ENCODE data around the gene MSL2. TPM values are rescaled to one million over a fixed set of nuclear protein-coding genes. Genes with fewer than 3 reads are reported as not detected.
"Not testable (repeated sequence)": the region's sequence is repeated elsewhere in the genome, so short reads cannot be mapped to it uniquely, and the experiment has no call there.

The MSL2 gene
- total RNA-seq, 2 experiments from 2014 or later, result 36.4 to 38.5 TPM

DNA sequence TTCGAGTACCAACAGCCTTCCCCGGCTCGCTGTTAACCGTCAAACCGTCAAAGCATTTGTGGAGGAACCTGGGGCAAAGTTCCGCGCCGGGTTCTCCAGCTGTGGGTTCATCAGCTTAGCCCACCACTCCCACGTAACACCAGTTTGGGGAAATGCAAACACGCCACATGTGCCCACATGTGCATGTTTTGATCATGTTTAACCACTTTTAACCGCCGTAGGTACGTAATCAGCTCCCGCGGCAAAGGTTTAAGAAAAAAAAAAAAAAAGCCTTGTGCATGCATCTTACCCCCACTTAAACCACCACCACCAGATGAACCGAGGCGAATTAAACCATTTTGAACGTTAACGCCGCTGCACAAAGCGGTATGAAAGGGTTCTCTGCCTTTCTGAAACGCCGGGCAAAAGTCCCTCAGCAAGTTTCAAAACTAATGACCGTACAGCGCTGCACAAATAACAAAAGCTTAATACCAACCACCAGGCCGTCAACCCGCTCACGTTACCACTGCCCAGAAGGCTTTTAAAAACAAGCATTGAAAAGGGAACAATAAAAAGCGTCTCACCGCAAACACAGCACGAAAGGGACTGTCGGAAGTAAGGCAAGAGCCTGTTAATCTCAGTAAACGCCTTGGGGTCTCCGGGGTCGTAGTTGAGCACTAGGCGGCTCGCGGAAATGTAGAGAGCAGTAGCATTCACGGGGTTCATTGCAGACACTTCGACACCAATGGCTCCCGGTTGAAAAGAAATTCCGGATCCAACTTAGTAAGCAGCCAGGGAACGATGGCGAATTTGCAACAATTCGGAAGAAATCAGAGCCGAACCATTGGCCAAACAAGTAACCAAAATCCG, 1.5 kb downstream of the MSL2 start:
- ChIA-PET CTCF (interaction anchor here (0.7 to 2.1 kb wide), 5 partner anchors 12 to 558 kb away, joined by 3 to 12 read pairs (median 3); partner anchors contain the start of genes PCCB and STAG1), POLR2A (interaction anchor here (0.7 to 2.0 kb wide), 6 partner anchors 12 to 667 kb away, joined by 3 to 10 read pairs (median 4); partner anchors contain the start of genes NCK1 and STAG1)

DNA sequence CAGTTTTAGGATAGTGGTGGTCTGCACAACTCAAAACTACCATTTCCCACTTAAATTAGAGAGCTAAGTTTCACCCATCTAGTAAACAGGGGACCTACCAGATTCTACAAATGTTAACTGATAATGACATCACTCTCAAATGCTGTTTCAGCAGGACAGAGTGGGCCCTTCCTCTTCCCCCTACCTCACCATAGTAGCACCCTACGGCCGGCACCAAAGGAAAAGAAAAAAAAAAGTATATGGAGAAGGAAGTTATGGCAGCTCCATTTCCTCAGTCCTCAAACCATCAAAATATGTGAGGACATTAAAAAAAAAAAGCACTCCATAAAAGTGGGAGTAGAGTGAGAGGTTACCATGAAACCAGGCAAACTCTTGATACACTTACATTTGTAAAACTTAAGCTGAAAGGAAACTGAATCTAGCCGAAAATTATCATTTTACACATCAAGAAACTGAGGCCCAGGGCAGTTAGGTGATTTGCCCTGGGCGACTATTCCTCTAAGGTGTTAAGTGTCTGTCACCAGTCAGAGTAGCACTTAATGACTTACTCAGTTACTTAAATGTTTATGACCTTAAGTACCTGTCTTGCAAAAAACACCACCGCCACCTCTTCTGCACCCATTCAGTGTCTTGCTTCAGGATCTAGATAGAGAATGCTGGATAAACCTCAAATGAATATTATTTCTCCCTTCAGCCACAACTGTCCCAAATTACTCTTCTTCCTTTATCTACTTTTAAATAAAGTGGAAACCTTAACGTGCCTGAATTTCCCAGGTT, 2.7 kb downstream of the MSL2 start:
- ChIA-PET POLR2A (interaction anchor here (1.0 to 2.0 kb wide), 4 partner anchors 11 to 668 kb away, joined by 3 to 10 read pairs (median 6); partner anchors contain the start of genes NCK1 and STAG1), CTCF (interaction anchor here (1.6 kb wide), 1 partner anchor 15 kb away, joined by 3 read pairs; no protein-coding TSS in a partner anchor)

DNA sequence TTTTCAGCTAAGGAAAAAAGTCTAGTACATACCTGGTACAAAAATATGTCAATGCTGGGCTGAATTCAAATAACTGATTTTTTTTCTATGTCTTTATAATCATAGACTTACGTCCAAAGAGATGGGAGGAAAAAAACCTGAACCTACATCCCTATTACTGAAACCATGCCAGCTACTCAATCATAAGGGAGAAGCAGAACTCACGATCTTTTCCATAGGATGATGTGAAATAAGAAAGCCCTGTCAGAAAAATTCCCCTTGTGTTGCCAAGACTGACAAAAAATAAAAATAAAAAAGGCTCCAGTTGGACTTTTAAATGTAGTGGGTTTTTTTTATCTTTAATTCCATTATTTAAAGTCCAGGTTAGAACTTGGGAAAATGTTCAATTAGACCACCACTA, 3.3 kb downstream of the MSL2 start:
- ChIA-PET CTCF (interaction anchor here (1.6 kb wide), 1 partner anchor 14 kb away, joined by 3 read pairs; no protein-coding TSS in a partner anchor), POLR2A (interaction anchor here (1.6 kb wide), 1 partner anchor 11 kb away, joined by 3 read pairs; no protein-coding TSS in a partner anchor)

DNA sequence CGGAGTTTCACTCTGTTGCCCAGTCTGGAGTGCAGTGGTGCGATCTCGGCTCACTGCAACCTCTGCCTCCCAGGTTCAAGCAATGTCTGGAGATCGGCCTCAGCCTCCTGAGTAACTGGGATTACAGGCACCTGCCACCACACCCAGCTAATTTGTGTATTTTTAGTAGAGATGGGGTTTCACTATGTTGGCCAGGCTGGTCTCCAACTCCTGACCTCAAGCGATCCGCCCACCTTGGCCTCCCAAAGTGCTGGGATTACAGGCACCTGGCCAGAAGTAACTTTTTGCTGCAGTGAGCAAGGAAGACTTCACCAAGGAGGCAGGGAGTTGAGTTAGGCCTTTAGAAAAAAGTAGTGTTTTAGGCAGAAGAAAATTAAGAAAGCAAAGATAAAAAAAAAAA, 3.9 kb downstream of the MSL2 start:
- CTCF ChIA-PET, result not testable (repeated sequence)
- POLR2A ChIA-PET, result interaction anchor here (1.6 kb wide), 1 partner anchor 11 kb away, joined by 3 read pairs; no protein-coding TSS in a partner anchor

DNA sequence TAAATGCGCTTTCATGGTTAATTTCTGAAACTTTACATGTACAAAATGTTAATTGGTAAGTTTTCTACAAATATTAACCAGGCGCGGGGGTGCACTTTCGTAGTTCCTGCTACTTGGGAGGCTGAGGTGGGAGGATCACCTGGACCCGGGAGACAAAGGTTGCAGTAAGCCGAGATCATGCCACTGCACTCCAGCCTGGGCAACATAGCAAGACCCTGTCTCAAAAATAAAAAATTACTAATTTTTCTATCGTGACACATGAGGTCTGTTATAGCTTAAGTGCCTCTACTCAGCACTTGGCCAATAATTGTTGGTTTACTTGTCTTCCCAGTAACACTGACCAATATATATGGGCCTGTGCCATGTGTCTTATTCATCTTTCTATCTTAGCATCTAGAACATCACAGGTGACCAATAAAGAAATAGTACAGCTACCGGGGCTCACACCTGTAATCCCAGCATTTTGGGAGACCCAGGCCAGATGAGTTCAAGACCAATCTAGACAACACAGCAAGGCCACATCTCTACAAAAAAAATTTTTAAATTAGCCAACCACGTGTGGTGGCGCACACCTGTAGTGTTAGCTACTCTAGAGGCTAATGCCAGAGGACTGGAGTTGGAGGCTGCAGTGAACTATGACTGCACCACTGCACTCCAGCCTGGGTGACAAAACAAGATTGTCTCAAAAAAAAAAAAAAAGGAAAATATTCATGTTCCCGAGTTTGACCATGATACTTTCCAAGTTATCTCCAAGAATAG, 6.1 kb downstream of the MSL2 start:
- CTCF ChIA-PET, result interaction anchor here (0.5 to 0.7 kb wide), 2 partner anchors 11 to 194 kb away, joined by 3 to 4 read pairs; no protein-coding TSS in a partner anchor
- POLR2A ChIA-PET, result no interaction called here

DNA sequence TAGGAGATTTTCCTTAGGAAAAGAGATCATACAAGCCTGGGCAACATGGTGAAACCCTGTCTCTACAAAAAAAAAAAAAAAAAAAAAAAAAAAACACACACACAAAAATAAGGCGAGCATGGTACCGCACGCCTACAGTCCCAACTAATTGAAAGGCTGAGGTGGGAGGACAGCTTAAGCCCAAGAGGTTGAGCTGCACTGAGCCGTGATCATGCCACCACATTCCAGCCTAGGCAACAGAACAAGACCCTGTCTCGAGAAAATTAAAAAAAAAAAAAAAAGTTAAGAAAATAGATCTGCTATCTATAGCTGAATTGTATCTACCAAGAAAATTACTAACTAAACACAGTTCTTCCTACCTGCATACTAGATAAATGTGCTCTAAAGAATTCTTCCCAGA, 7.1 kb downstream of the MSL2 start:
- POLR2A ChIA-PET, result interaction anchor here (0.7 kb wide), 1 partner anchor 157 kb away, joined by 4 read pairs; no protein-coding TSS in a partner anchor
- CTCF ChIA-PET, result no interaction called here

DNA sequence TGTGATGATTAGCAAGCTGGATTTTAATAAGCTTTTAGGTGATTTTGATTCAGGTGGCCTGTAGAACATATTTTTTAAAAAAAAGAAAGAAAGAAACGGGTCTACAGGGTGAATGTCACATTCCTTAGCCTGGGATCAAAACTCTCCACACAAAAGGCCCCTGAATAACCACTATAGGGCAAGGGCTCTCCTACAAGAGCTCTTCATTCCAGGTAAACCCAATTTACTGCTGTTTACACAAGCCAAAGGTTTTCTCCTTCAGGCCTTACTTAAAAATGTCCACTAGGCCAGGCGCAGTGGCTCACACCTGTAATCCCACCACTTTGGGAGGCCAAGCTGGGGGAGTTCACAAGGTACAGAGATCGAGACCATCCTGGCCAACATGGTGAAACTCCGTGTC, 8.3 kb downstream of the MSL2 start:
- POLR2A ChIA-PET, result no interaction called here
- CTCF ChIA-PET, result interaction anchor here (0.6 to 1.0 kb wide), 2 partner anchors 109 to 555 kb away, joined by 3 read pairs; no protein-coding TSS in a partner anchor

DNA sequence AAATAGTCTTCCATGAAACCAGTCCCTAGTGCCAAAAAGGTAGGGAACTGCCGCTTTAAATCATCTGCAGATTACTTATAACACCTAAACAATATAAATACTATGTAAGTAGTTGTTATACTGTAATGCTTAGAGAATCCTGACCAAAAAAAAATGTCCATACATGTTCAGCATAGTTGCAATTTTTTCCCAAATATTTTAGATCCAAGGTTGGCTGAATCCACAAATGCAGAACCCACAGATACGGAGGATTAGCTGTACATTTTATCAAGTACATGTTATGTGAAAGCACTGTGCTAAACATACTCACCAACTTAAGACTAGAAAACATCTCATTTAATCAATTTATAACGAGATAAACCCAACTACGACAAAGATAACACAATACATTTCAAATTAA, 9.3 kb downstream of the MSL2 start:
- CTCF ChIA-PET, result no interaction called here
- POLR2A ChIA-PET, result interaction anchor here (0.7 kb wide), 1 partner anchor 8 kb away, joined by 3 read pairs; no protein-coding TSS in a partner anchor

DNA sequence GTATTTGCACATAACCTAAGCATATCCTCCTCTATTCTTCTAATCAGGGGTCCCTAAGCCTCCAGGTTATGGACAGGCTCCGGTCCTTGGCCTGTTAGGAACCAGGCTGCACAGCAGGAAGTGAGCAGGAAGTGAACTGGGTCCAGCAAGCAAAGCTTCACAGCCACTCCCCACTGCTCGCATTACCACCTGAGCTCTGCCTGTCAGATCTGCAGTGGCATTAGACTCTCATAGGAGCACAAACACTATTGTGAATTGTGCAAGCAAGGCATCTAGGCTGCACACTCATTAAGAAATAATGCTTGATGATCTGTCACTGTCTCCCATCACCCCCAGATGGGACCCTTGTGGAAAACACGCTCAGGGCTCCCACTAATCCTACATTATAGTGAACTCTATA, 9.8 kb downstream of the MSL2 start:
- ChIA-PET CTCF (no interaction called here), POLR2A (no interaction called here)

DNA sequence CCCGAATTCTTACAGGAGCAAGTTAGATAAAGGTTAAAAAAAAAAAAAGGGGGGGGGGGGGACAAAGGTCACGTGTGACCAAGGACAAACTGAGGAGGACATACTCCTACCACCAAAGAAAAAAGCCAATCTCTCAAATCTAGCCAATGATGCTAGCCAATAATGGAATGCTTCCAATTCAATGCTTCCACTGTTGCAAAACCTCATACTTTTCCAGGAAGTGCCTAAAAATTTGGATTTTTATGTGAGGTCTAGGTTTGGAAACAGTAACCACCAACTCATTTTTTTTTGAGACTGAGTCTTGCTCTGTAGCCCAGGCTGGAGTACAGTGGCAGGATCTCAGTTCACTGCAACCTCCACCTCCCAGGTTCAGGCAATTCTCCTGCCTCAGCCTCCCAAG, 11.4 kb downstream of the MSL2 start:
- POLR2A ChIA-PET, result no interaction called here
- CTCF ChIA-PET, result interaction anchor here (1.0 kb wide), 1 partner anchor 12 kb away, joined by 4 read pairs; the partner anchor contains the start of gene MSL2

DNA sequence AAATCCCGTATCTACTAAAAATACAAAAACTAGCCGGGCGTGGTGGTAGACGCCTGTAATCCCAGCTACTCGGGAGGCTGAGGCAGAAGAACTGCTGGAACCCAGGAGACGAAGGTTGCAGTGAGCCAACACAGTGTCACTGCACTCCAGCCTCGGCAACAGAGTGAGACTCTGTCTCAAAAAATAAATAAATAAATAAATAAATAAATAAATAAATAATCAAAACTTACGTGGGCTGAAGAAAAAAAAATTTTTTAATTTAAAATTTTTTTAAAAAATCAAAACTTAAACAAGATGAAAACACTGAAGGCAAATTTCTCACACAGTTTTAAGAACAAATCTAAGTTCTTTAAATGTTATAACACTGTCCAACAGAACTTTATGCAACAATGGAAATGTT, 14.4 kb downstream of the MSL2 start:
- ChIA-PET POLR2A (interaction anchor here (0.6 to 1.6 kb wide), 3 partner anchors 11 to 25 kb away, joined by 3 to 4 read pairs (median 3); no protein-coding TSS in a partner anchor), CTCF (interaction anchor here (1.0 kb wide), 1 partner anchor 14 kb away, joined by 7 read pairs; the partner anchor contains the start of gene MSL2)

DNA sequence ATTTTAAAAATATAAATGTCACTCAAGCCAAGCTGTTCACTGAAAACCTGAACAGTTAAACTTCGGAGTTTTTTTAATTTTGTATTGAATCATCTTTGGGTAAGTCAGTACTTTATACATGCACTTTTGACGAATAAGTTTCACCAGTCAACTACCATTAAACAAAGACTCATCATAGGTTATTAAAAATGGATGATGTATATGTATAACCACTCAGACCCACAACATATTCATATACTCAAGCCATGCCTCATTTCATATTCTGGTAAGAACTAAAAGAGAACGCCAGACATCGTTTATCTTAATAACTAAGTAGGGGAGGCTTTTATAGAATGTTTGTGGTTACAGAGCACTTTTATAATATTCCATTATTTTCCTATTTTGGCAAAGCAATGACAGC, 18.3 kb downstream of the MSL2 start:
- ChIA-PET POLR2A (no interaction called here), CTCF (interaction anchor here (1.0 kb wide), 1 partner anchor 16 kb away, joined by 3 read pairs; no protein-coding TSS in a partner anchor)

DNA sequence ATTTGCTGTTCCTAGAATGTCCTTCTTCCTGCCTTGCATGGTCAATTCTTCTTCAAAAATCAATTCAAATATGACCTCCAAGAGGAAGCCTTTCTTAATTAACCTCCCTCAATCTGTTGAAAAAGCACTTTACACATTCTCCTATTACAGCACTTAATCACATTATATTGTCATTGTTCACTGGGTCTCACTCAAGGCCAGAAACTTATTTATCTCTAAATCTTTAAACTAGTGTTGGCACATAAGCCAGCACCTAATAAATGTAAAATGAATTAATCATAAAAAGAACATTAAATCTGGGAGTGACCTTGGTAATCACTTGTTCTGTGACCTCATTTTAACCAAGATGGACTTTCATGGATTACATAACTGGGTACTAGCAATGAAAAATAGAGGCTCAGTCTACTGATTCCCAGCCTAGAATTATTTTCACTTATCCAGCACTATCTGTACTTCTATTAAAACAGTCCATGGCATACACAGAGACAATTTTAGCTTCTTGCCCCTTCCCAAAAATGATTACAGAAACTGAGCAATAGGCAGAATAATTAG, 22.1 kb downstream of the MSL2 start:
- POLR2A ChIA-PET, result interaction anchor here (0.5 kb wide), 1 partner anchor 20 kb away, joined by 3 read pairs; no protein-coding TSS in a partner anchor
- CTCF ChIA-PET, result no interaction called here

DNA sequence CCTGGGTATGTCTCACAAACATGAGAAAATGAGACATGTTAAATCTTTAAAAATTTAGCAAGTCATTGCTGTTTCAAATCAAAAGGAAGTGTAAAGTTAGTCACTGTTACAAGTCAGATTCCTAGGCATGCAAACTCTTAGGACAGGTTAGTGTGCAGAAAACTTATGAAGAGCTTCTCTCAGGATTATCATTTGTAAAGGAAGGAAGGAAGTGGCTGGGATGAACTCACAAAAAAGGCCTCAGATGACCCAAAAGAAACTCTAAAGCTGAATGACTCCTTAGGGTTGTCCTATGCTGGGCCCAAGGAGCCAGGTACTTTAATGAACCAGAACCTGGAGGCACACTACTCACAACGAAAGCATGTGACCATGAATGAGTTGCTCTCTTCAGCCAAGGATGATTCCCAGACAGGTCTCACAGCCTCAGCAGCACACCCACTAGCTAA, 25.0 kb downstream of the MSL2 start:
- CTCF ChIA-PET, result no interaction called here
- POLR2A ChIA-PET, result interaction anchor here (1.2 kb wide), 1 partner anchor 25 kb away, joined by 9 read pairs; the partner anchor contains the start of gene MSL2

DNA sequence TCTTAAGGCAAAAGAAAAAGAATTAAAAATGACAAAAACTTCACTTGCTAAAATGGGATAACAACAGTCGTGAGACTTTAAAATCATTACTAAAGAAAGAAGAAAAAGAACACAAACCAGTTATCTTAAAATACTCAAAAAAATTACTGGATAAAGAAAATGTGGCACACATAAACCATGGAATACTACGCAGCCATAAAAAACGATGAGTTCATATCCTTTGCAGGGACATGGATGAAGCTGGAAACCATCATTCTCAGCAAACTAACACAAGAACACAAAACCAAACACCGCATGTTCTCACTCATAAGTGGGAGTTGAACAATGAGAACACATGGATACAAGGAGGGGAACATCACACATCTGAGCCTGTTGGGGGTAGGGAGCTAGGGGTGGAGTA, 27.9 kb downstream of the MSL2 start:
- POLR2A ChIA-PET, result not testable (repeated sequence)
- CTCF ChIA-PET, result interaction anchor here (0.6 kb wide), 1 partner anchor 149 kb away, joined by 3 read pairs; no protein-coding TSS in a partner anchor

DNA sequence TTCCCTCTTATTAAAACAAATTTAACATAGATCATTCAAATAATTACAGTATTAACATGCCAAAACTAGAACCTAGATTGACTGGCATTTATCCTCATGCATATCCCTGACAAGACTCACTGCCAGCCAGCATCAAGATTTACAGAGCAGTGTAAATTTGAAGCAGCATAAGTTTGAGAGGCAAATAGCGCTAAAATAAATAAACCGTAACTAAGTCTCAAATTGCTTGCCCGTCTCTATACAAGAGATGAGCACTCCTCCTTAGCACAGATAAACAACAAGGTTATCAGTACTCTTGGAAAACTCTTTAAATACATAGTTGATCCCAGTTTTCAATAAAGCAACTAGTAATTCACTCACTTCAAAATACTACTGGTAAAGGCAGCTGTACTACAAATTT, 29.6 kb downstream of the MSL2 start:
- ChIA-PET POLR2A (no interaction called here), CTCF (no interaction called here)

DNA sequence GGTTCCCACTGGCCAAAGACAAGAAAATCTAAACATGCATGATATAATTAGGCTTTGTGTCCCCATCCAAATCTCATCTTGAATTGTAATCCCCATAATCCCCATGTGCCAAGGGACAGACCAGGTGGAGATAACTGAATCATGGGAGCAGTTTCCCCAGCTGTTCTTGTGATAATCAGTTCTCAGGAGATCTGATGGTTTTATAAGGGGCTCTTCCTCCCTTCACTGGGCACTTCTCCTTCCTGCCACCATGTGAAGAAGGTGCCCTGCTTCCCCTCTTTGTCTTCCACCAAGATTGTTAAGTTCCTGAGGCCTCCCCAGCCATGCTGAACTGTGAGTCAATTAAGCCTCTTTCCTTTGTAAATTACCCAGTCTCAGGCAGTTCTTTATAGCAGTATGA, 32.5 kb downstream of the MSL2 start:
- CTCF ChIA-PET, result not testable (repeated sequence)
- POLR2A ChIA-PET, result interaction anchor here (1.2 kb wide), 1 partner anchor 24 kb away, joined by 19 read pairs; no protein-coding TSS in a partner anchor

DNA sequence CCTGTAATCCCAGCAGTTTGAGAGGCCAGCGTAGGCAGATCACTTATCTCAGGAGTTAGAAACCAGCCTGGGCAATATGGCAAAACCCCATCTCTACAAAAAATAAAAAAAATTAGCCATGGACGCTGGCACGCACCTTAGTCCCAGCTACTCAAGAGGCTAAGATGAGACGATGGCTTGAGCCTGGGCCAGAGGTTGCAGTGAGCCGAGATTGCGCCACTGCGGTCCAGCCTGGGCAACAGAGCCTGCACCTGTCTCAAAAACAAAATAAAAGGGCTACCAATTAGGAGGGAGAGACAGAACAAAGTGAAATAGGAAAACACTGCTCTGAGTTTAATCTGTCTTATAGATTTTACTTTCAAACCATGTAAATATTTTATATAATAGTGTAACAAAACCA, 33.8 kb downstream of the MSL2 start:
- ChIA-PET CTCF (interaction anchor here (0.7 kb wide), 1 partner anchor 1682 kb away, joined by 4 read pairs; no protein-coding TSS in a partner anchor), POLR2A (no interaction called here)
